Endothelial cell of umbilical vein (primary cell): ENCODE data around the gene MPST. TPM values are rescaled to one million over a fixed set of nuclear protein-coding genes. Genes with fewer than 3 reads are reported as not detected.

ENCODE experiments used
- BruUV-seq: library from RNA; stranded (reverse); fragments of 400-500 nt; replicated peaks from 2 replicates; lab custom pipeline; 2021; lab: Mats Ljungman, UMichigan
- CTCF ChIA-PET: fragments of 300-600, 350-600 bp; sonication (Branson Sonifier 250); formaldehyde crosslinking; loops from one replicate; lab custom pipeline; 2021; ENCODE audit warnings: antibody characterized with exemption, inconsistent platforms; lab: Charles Lee
- POLR2A ChIA-PET: fragments of 300-600, 350-600 bp; sonication (Branson Sonifier 250); formaldehyde crosslinking; loops from one replicate; lab custom pipeline; 2021; ENCODE audit warnings: antibody characterized with exemption, inconsistent platforms; lab: Charles Lee
- DNase-seq: peaks from one replicate; pipeline ENCODE4 v3.0.0-alpha.2; 2011; ENCODE audit warnings: low read depth, low spot score
- FAIRE-seq: peaks from 2 replicates; lab custom pipeline; 2011; peaks lifted over from hg19 to GRCh38; lab: Jason Lieb, UNC
- H2AFZ ChIP-seq: 2 replicates; pipeline ENCODE4 v1.6.0; 2012; ENCODE audit warnings: low read depth, low read length, control low read depth, inconsistent platforms
- H3K27ac ChIP-seq: 2 replicates; pipeline ENCODE4 v1.5.1; 2011; ENCODE audit warnings: low read depth, mild to moderate bottlenecking, control low read depth, low read length, moderate library complexity; ENCODE audit not compliant: insufficient read depth
- H3K27me3 ChIP-seq, 2 experiments: 2 replicates each; pipeline versions ENCODE4 v1.6.0 to v1.6.1; 2011; ENCODE audit warnings: low read length in 2 of 2, mixed read lengths in 1 of 2; ENCODE audit not compliant: control insufficient read depth in 2 of 2, insufficient read depth in 2 of 2
- H3K36me3 ChIP-seq, 2 experiments: 2 replicates in 1 of 2; 3 replicates in 1 of 2; pipeline ENCODE4 v1.5.1; 2011; ENCODE audit warnings: low read length in 2 of 2, mild to moderate bottlenecking in 1 of 2, moderate library complexity in 1 of 2; ENCODE audit not compliant: control insufficient read depth in 2 of 2, insufficient read depth in 2 of 2; ENCODE audit errors: extremely low read depth in 1 of 2
- H3K4me1 ChIP-seq: 3 replicates; pipeline ENCODE4 v1.5.1; 2011; ENCODE audit warnings: mild to moderate bottlenecking, low read length; ENCODE audit not compliant: control insufficient read depth, insufficient read depth; ENCODE audit errors: extremely low read depth
- H3K4me2 ChIP-seq: 2 replicates; pipeline ENCODE4 v1.6.1; 2011; ENCODE audit warnings: low read length, control low read depth, mixed read lengths; ENCODE audit not compliant: insufficient read depth
- H3K4me3 ChIP-seq, 3 experiments: fragments of 200-600 bp in 1 of 3; sonication (generic), shearing (Covaris generic) in 1 of 3; replicated peaks in 1 of 3; 2 replicates each; pipeline ENCODE4 v1.5.1; 2011 to 2016; ENCODE audit warnings: control low read depth in 3 of 3, low read length in 3 of 3, mild to moderate bottlenecking in 2 of 3, inconsistent platforms in 1 of 3, low read depth in 1 of 3, moderate library complexity in 1 of 3; ENCODE audit not compliant: insufficient read depth in 1 of 3
- H3K79me2 ChIP-seq: 2 replicates; pipeline ENCODE4 v1.6.0; 2012; ENCODE audit warnings: low read length, inconsistent platforms; ENCODE audit not compliant: control insufficient read depth, insufficient read depth
- H3K9ac ChIP-seq: replicated peaks from 2 replicates; pipeline ENCODE3; 2011; ENCODE audit warnings: low read length, control low read depth; ENCODE audit not compliant: insufficient read depth; ENCODE audit errors: extremely low read depth
- H3K9me1 ChIP-seq: replicated peaks from 3 replicates; pipeline ENCODE4 v1.6.0; 2011; ENCODE audit warnings: mild to moderate bottlenecking, low read length; ENCODE audit not compliant: control insufficient read depth, insufficient read depth; ENCODE audit errors: extremely low read depth
- H3K9me3 ChIP-seq: replicated peaks from 2 replicates; pipeline ENCODE4 v1.5.1; 2012; ENCODE audit warnings: low read length, inconsistent platforms; ENCODE audit not compliant: control insufficient read depth, insufficient read depth
- H4K20me1 ChIP-seq: replicated peaks from 2 replicates; pipeline ENCODE3; 2011; ENCODE audit warnings: mild to moderate bottlenecking, low read length; ENCODE audit not compliant: control insufficient read depth, insufficient read depth; ENCODE audit errors: extremely low read depth
- EZH2 ChIP-seq: IDR thresholded peaks from 2 replicates; pipeline ENCODE4 v1.6.1; 2012; ENCODE audit warnings: borderline replicate concordance, low read depth, mild to moderate bottlenecking, moderate library complexity, low read length, inconsistent platforms; ENCODE audit not compliant: severe bottlenecking
- FOS ChIP-seq: IDR thresholded peaks from 2 replicates; pipeline ENCODE4 v1.6.1; 2011; ENCODE audit warnings: mild to moderate bottlenecking, low read length, moderate library complexity, borderline replicate concordance; ENCODE audit not compliant: insufficient read depth
- GATA2 ChIP-seq: IDR thresholded peaks from 2 replicates; pipeline ENCODE4 v1.7.0; 2011; ENCODE audit warnings: low read depth, mild to moderate bottlenecking, moderate library complexity, mixed read lengths, low read length; ENCODE audit not compliant: insufficient read length, insufficient read depth
- JUN ChIP-seq: IDR thresholded peaks from 2 replicates; pipeline ENCODE4 v1.6.1; 2011; ENCODE audit warnings: borderline replicate concordance, low read depth; ENCODE audit not compliant: insufficient read length, insufficient read depth
- MAX ChIP-seq: IDR thresholded peaks from 2 replicates; pipeline ENCODE4 v1.6.1; 2011; ENCODE audit not compliant: insufficient read depth, insufficient read length
- MYC ChIP-seq: IDR thresholded peaks from one replicate; pipeline ENCODE4 v1.6.1; 2011; ENCODE audit warnings: mild to moderate bottlenecking, low read depth, low read length
- POLR2A ChIP-seq: IDR thresholded peaks from 2 replicates; pipeline ENCODE4 v1.6.1; 2012; ENCODE audit warnings: low read depth, mild to moderate bottlenecking, control low read depth, low read length
- POLR2AphosphoS5 ChIP-seq: IDR thresholded peaks from 2 replicates; pipeline ENCODE4 v1.6.1; 2012; ENCODE audit warnings: low read depth, mild to moderate bottlenecking, control low read depth, low read length, moderate library complexity; ENCODE audit not compliant: insufficient read depth
- dilution Hi-C: fragments of 300-500 bp; cut with MboI; formaldehyde crosslinking; loops from one replicate; pipeline ENCODE4 v1.15.0; 2019; ENCODE audit warnings: low sequenced_read_pairs; ENCODE audit not compliant: extremely low pct_ligation_motif_present
- intact Hi-C: fragments of 100-400 bp; cut with micrococcal nuclease; formaldehyde crosslinking; loops from one replicate; pipeline ENCODE4 v1.10.0; 2022
- polyA plus RNA-seq, 4 experiments: library from polyadenylated mRNA; depleted of rRNA in 3 of 4; stranded (reverse) in 3 of 4; unstranded in 1 of 4; fragments of >200 nt; gene quantifications; 2 replicates each; pipeline versions ENCODE4 v1.2.1 to v1.2.3, GENCODE V29; 2011 to 2012; ENCODE audit warnings: missing spikeins in 1 of 4
- total RNA-seq: library from RNA; stranded (reverse); gene quantifications from 2 replicates; pipeline ENCODE4 v1.2.3, GENCODE V29; 2021

The MPST gene
- total and polyA plus RNA-seq, 2 donors (not counting 3 experiments of a cell fraction or from before 2014, with no cell fraction given): 93.2 to 124 TPM

- Histone ChIP-seq H3K79me2 (no peaks in the 10 kb centered on the region), H2AFZ (no peak overlapping the region), H3K4me1 (peaks cover 9% of the 10 kb centered on the region), H3K27me3 (no peaks in the 10 kb centered on the region), H3K27ac (no peak overlapping the region), H3K36me3 (peaks cover 6 to 10% of the 10 kb centered on the region in 2 experiments), H3K4me3 (no peak overlapping the region), H3K9me3 (no peaks in the 10 kb centered on the region), H3K9me1 (no peaks in the 10 kb centered on the region), H4K20me1 (no peaks in the 10 kb centered on the region), H3K9ac (no peak overlapping the region), H3K4me2 (no peak overlapping the region)
- dilution Hi-C loops: no loop called here
- intact Hi-C loops: no loop called here
- DNase-seq (no peak), FAIRE-seq (no peak)
- ChIA-PET CTCF (interaction anchor here (0.8 to 5.2 kb wide), 6 partner anchors 11 to 177 kb away, joined by 3 to 57 read pairs (median 6); partner anchors contain the start of genes MPST and TST), POLR2A (no interaction called here)
- no peak for TF ChIP-seq POLR2AphosphoS5
- TF ChIP-seq JUN: no peak
- TF ChIP-seq GATA2: no peak
- no peak for TF ChIP-seq POLR2A
- TF ChIP-seq MAX: no peak
- no peak for TF ChIP-seq EZH2
- no peak for TF ChIP-seq FOS
- TF ChIP-seq MYC: no peak
- no TSS peak for BruUV-seq
These were observed 13.3 kb downstream of the MPST start for GRCh38 chr22:37032535-37033460.
